ENCODE data around the gene DCBLD2.

Gene DCBLD2, protein sequence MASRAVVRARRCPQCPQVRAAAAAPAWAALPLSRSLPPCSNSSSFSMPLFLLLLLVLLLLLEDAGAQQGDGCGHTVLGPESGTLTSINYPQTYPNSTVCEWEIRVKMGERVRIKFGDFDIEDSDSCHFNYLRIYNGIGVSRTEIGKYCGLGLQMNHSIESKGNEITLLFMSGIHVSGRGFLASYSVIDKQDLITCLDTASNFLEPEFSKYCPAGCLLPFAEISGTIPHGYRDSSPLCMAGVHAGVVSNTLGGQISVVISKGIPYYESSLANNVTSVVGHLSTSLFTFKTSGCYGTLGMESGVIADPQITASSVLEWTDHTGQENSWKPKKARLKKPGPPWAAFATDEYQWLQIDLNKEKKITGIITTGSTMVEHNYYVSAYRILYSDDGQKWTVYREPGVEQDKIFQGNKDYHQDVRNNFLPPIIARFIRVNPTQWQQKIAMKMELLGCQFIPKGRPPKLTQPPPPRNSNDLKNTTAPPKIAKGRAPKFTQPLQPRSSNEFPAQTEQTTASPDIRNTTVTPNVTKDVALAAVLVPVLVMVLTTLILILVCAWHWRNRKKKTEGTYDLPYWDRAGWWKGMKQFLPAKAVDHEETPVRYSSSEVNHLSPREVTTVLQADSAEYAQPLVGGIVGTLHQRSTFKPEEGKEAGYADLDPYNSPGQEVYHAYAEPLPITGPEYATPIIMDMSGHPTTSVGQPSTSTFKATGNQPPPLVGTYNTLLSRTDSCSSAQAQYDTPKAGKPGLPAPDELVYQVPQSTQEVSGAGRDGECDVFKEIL

DNA sequence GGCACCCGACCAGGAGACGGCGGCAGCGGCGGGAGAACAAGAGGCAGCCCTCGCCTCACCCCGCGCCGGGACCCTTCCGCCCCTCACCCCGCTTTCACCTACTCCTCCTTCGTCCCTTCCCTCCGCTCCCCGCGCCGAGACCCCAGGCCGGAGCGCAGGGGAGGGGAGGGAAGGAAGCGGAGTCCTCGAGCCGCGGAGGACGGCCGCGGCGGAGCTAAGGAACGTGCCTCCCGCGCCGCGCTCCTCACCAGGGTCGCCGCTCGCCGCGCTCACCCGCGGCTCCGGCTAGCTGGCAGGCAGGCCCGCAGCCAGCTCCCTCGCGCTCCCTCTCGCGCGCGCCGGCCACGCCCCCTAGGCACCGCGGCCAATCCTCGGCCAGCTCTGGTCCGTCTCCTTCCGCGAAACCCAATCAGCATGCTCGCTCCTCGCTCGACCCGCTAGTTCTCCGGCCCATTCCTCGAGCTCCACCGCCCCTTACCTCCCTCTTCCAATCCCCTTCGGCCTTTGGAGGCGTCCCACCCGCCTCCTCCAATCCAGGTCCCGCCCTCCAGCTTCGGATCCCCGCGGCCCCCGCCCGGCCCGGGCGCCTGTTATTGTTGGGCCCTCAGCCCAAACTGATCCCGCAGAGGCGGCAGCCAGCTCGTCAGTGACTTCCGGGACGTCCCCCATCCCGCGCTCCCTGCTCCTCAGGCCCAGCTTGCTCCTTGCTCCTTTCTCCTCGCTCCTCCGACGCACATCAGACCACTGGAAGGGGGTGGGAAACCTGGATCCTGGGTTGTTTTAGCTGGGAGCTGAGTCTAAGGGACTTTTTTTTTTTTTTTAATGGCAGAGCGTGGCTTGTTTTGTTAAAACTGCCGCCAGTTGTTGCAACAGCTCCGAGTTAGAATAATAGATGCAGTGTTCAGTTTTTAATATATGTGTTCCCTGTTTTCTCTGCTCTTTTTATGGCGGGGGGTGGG lies at the start of gene DCBLD2:
Gene DCBLD2 (minus strand): TSS at position 304 of the 959 bp plus-strand sequence. CDS start 369 bp downstream, outside the sequence.
- DNase-seq (ENCODE audit: low read depth), result peak; percentile 89
- peak within 1 kb of the TSS; percentile 63 for H3K4me3 ChIP-seq (ENCODE audit: low read depth, low read length)
- TF ChIP-seq, protein P1, sequence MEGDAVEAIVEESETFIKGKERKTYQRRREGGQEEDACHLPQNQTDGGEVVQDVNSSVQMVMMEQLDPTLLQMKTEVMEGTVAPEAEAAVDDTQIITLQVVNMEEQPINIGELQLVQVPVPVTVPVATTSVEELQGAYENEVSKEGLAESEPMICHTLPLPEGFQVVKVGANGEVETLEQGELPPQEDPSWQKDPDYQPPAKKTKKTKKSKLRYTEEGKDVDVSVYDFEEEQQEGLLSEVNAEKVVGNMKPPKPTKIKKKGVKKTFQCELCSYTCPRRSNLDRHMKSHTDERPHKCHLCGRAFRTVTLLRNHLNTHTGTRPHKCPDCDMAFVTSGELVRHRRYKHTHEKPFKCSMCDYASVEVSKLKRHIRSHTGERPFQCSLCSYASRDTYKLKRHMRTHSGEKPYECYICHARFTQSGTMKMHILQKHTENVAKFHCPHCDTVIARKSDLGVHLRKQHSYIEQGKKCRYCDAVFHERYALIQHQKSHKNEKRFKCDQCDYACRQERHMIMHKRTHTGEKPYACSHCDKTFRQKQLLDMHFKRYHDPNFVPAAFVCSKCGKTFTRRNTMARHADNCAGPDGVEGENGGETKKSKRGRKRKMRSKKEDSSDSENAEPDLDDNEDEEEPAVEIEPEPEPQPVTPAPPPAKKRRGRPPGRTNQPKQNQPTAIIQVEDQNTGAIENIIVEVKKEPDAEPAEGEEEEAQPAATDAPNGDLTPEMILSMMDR (IDR thresholded peaks at IDR 0.05; ENCODE audit: control insufficient read depth, extremely low read depth, insufficient read depth), result no peak

DNA sequence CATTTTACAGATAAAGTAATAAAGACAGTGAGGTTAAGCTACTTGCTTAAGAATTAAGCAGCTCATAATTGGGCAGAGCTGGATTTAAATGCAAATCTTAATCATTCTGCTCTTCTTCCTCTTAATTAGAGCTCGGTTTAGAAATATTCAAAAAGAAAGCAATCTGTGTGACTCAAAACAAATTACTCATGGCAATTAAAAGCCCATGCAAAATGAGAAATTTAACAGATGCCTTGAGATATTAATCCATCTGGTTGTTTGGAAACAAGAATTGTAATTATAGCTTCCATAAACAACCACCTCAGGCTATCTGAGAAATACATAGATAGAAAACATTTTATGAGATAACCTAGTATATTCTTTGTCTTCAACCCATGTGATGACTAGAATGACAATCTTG lies 44.2 kb upstream of the DCBLD2 start:
- H3K4me3 ChIP-seq (ENCODE audit: low read depth, low read length), result no peak overlapping the region
- TF ChIP-seq, protein P1 (IDR thresholded peaks at IDR 0.05; ENCODE audit: control insufficient read depth, extremely low read depth, insufficient read depth), result no peak
- no peak for DNase-seq (ENCODE audit: low read depth)

DNA sequence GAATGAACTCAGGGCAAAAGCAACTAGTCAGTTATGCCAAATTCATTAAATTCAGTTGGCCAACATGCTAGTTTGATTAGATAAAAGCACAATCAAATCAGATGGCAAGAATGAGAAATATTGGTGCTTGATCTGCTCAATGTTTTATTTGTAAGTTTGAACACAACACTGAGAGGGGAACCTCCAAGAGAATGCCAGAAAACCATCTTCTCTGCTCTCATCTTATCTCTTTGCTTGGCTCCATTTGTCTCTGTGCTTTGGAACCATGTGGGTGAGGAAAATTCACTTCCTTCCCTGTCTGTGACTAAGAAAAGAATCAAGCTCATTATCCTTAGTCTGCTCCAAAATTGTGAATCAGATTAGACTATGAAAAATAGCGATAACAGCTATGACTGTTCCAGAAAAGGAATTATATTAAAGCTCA lies 43.6 kb upstream of the DCBLD2 start:
- TF ChIP-seq, protein P1 (IDR thresholded peaks at IDR 0.05; ENCODE audit: control insufficient read depth, extremely low read depth, insufficient read depth), result no peak
- no peak overlapping the region for H3K4me3 ChIP-seq (ENCODE audit: low read depth, low read length)
- no peak for DNase-seq (ENCODE audit: low read depth)

DNA sequence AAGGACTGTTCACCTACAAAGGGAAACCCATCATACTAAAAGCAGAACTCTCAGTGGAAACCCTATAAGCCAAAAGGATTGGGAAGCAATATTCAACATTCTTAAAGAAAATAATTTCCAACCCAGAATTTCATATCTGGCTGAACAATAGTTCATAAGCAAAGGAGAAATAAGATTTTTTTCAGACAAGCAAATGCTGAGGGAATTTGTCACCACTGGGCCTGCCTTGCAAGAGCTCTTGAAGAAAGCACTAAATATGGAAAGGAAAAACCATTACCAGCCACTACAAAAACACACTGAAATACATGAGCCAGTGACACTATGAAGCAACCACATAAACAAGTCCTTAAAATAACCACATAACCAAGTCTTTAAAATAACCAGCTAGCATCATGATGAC lies 28.9 kb upstream of the DCBLD2 start:
- TF ChIP-seq, protein P1 (IDR thresholded peaks at IDR 0.05; ENCODE audit: control insufficient read depth, extremely low read depth, insufficient read depth), result no peak
- no peak overlapping the region for H3K4me3 ChIP-seq (ENCODE audit: low read depth, low read length)
- no peak for DNase-seq (ENCODE audit: low read depth)

DNA sequence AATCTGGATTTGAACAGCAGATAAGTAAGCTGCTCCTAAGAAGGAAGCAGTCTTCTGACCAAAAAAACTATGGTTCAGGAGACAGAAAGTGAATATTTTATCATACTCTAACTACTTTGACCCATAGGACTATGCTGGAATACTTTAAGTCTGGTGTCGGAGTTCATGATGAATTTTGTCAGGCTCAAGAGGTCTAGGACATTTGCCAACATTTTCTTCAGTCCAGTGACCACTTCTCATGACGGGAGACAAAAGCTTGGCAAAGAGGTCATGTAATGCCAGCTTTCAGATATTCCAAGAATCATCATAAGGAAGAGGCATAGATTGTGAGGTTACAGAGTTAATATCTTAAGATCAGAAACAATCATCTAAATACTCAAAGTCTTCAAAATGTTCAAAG lies 20.5 kb upstream of the DCBLD2 start:
- no peak for DNase-seq (ENCODE audit: low read depth)
- TF ChIP-seq, protein P1 (IDR thresholded peaks at IDR 0.05; ENCODE audit: control insufficient read depth, extremely low read depth, insufficient read depth), result no peak
- no peak overlapping the region for H3K4me3 ChIP-seq (ENCODE audit: low read depth, low read length)

DNA sequence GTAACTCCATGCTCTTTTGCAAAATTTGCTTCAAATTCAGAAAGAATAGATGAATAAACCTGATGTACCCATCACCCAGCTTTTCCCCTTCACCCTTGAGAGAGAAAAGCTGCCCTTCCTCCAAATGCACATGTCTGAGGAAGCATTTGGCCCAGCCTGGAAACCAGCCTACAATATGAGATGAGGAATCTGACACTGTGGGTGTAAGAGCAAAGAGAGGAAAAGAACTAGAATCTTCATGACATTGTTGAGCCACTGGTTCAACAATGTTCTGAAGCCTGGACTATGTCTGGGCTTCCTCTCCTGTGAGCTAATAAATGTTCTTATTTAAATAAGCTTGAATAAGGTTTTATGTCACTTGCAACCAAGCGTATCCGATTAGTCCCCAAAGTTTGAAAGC lies 18.7 kb upstream of the DCBLD2 start:
- no peak for DNase-seq (ENCODE audit: low read depth)
- TF ChIP-seq, protein P1 (IDR thresholded peaks at IDR 0.05; ENCODE audit: control insufficient read depth, extremely low read depth, insufficient read depth), result no peak
- H3K4me3 ChIP-seq (ENCODE audit: low read depth, low read length), result no peak overlapping the region

Data from LNCaP clone FGC (cell line).